HG03342 (cell line): ENCODE data around the gene CSF1R.
"Not testable (repeated sequence)": the region's sequence is repeated elsewhere in the genome, so short reads cannot be mapped to it uniquely, and the experiment has no call there.

Source experiments
- ATAC-seq: cut with Tn5 transposase; IDR thresholded peaks from one replicate; pipeline ENCODE4 v1.9.1; 2021; ENCODE audit warnings: mild to moderate bottlenecking, moderate library complexity; ENCODE audit not compliant: unreplicated experiment

The CSF1R gene

DNA sequence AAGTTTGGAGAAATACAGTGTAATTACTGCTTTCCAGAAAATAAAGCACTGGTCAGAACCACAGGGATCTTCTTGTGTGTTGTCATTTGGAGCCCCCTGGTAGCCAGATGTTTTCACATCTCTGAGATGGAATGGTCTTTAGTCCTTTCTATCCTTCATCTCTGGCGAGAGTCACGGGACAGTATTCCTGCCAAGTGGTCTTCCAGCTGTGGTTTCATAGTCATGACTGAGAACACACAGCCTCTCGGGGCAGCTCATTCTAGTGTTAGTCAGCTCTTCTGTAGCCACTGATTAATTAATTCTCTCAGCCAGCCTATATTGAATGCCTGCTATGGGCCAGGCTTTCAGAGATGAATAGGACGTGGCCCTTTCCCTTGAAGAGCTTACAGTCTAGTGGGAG lies 51.7 kb downstream of the CSF1R start:
- ATAC-seq = no peak

DNA sequence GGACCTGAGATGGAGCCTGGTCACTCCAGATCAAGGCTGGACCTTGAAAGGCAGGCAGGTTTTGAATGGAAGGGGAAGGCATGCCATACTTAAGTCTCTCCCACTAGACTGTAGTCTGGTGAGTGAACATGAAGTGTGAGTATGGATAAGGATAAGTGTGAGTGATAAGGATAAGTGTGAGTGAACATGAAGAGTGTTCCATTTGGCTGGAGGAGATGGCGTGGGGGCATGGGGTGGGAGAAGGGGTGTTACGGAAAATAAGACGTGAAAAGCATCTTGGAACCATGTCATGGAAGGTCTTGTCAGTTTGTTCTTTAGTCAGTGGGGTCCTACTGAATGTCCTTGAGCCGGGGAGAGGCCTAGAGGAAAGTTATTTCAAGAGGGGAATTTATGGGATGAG lies 53.0 kb downstream of the CSF1R start:
- no peak for ATAC-seq

DNA sequence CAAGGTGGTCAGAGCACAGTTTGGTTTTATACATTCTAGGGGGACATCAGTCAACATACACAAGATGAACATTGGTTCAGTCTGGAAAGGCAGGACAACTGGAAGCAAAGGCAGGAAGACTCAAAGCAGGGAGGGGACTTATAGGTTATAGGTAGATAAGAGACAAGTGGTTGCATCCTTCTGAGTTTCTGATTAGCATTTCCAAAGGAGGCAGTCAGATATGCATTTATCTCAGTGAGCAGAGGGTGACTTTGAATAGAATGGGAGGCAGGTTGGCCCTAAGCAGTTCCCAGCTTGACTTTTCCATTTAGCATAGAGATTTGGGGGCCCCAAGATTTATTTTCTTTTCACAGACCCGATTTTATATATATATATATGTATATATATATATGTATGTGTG lies 58.3 kb downstream of the CSF1R start:
- not testable (repeated sequence) for ATAC-seq

DNA sequence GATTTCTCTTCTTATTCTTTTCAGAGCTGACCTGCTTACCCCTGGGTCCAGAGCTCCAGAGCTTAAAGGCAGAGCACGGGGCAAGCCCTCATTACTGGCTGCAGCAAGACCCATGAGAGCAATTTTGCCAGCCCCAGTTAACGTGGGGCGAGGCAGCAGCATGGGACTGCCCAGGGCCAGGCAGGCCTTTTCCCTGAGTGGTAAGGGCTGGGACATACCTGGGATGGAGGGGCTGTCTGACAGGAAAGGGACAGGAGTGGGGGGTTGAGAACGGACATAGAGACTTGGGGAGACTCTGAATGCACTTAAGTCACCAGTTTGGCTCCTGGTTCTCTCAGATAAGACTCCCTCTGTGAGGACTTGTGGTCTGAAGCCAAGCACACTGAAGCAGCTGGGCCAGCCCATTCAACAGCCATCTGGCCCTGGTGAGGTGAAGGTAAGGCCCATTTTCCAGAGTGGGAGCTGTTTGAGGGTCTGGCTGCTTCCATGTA lies 59.6 kb downstream of the CSF1R start:
- ATAC-seq = no peak

DNA sequence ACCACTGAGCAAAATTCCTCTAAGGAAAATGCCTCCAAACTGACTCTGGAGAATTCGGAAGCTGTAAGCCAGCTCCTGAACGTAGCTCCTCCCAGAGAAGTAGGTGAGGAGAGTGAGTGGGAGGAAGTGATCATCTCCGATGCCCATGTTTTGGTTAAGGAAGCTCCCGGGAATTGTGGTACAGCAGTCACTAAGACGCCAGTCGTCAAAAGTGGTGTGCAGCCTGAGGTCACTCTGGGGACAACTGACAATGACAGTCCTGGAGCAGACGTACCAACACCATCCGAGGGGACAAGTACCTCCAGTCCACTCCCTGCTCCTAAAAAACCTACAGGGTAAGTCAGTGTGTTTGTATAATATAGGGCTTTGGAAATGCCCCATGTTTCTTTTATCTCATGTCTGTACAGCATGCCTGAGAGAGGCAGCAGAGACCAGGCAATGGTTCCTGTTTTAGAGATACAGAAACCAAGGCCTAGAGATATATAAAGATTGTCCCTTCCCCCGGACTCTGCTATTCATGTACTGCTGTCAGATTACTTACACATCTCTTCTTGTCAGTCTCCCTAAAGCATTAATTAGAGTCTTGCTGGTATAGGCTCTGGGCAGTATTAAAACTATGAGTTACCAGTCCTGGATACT lies 61.9 kb downstream of the CSF1R start:
- no peak for ATAC-seq

DNA sequence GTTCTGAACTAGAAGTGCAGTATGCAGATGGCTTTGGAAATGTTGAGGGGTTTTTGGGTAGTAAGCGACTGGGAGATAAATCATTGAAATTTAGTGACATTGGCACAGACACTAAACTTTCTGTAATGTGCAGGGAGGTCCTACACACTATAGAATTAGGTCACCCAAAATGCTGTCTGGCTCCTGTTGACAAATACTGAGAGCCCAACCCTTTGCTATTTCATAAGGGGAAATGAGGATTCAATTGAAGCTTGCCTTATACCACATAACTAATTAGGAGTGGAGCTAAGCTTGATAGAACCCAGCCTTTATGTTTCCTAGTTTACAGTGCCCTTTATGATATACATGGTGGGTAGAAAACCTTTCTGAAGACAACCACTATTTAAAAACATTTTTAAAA lies 63.2 kb downstream of the CSF1R start:
- no peak for ATAC-seq

DNA sequence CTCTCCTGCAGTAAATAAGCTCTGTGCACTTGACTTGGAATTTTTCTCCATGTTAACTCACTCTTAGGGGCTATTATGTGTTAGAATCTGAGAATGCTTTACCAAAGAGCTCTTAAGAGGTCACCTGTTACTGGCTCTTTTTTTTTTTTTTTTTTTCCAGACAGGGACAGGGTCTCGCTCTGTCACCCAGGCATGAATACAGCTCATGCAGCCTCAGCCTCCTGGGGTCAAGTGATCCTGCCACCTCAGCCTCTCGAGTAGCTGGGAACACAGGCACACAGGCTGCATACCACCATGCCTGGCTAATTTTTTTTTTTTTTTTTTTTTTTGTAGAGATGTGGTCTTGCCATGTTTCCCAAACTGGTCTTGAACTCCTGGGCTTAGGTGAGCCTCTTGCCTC lies 63.7 kb downstream of the CSF1R start:
- ATAC-seq = no peak

DNA sequence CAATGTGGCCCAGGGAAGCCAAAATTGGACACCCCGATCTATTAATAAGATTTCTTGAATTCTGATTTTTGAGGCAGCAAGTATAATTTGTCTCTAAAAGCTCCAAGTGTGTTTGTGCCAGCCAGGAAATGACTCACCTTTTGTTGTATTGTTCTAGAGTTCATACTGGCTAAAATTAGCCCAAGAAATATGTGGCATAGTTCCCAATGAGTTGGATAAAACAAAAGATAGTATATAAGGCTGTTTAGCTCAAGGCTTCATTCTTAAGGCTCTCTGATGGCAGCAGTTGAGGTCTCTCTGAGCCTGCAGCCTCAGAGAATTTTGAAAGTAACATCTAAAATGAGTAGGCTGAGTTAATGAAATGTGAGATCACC lies 64.2 kb downstream of the CSF1R start:
- ATAC-seq = no peak

DNA sequence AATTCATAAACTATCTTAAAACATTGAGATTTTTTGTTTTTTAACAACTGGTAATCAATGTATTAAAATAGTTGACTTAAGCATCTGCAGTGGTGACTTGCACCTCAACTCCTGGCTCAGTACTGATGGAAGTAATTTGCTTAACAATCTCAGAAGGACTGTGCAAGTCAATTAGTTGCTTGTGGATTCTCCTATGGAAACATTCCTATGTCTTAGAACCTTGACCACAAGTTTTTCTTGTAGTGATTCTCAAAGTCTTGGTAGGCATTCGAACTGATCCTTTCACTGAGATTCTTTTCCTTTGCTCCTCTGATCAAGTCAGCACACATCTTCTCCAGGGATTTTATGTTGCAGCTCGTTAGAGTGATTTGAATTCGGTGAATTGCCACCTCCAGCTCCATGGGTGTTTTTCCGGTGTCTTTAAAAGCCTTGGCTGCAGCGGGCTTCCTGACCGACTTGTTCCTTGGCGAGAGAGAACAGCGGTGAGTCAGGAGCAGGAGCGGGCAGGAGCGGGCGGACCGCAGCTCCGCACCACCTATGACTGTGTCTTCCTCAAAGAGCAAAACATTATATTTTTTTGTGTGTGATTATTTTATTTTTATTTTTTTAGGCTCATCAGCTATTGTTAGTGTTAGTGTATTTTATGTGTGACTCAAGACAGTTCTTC lies 64.7 kb downstream of the CSF1R start:
- no peak for ATAC-seq

DNA sequence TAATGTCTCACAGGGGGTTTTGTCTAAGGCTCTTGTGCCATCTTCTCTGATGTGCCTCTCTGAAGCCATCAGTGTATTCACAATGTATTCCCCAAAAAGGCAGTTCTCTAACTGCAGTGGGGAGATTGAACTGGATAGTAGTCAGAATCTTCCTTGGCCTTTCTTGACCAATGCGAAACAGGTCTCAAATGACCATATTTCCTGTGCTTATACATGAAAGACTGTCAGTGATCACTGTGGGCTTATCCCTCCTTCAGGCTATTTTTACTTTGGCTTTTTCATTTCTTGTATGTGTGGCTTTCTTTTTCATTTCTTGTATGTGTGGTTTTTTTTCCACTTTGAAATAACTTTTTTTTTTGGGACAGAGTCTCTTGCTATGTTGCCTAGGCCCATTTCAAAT lies 66.1 kb downstream of the CSF1R start:
- ATAC-seq = no peak

DNA sequence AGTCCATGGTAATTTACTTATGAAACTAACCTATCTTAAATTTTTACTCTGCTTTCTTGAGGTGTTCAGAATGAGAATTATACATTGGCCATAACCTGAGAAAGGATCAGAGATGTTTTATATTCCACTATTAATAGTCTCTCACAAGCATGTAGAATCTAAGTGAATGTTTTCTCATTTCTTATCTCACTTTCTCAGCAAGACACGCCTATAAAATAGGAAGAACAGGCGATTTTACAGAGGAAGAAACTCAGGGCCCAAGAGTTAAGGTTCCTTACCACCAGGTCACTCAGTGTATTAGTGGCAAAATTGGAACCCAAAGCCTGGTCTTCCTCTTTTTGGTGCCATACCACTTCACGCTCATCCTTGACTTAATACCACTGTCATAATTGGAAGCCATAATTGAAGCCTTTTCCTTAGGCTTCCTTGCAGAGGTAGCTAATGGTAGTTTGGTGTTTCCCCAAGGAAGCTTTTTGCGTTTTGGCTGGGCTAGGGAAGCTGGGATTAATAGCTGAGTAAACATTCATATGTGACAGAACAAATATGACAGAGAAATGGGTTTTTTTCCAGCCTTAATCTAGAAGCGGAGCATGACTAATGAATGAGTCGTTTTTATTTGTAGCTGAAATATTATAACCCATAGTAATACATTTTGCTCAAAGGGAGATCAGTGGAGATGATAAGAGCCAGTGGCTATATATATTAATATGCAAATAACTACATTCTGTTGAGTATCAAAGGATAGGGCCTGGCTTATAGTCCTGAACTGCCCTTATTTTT lies 68.9 kb downstream of the CSF1R start:
- no peak for ATAC-seq

DNA sequence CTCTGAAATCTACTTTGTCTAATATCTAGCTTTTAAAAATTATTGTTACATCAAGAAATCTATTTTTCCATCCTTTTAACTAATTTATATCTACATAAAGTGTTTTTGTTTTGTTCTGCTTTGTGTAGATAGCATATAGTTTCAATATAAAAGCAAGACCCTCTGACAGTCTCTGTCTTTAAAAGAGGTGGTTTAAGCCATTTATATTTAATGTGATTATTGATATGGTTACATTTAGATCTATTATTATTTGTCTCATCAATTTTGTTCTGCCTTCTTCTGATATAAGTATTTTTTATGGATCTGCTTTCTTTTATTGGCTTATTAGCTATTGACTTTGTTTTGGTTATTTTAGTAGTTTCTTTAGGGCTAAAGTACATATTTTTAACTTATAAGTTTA lies 69.8 kb downstream of the CSF1R start:
- ATAC-seq = no peak

DNA sequence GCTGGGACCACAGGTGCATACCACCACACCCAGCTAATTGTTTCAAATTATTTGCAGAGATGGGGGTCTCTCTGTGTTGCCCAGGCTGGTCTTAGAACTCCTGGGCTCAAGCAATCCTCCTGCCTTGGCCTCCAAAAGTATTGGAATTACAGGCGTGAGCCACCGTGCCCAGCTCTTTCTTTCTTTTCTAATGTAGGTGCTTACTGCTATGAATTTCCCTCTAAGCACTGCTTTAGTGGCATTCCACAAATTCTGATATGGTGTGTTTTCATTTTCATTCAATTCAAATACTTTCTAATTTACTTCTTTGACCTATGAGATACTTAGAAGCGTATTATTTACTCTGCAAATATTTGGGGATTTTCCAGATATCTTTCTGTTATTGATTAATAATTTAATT lies 70.9 kb downstream of the CSF1R start:
- no peak for ATAC-seq

DNA sequence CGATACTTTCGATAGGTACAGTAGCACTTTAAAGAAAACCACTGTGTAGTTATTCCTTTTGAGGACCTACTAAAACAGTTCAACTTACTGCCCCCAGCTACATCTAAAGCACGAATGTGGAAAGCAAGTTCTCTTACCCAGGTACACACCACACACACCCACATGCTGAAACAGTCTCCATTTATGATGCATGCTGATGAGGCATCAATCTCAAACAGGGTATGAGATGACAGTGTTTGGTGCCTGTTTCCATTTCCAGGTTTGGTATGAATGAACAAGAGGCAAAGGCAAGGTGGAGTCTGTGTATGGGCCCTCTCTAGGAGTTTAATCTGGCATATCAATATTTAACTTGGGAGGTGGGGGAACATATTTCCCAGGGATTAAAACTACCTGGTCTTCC lies 71.9 kb downstream of the CSF1R start:
- ATAC-seq = no peak

DNA sequence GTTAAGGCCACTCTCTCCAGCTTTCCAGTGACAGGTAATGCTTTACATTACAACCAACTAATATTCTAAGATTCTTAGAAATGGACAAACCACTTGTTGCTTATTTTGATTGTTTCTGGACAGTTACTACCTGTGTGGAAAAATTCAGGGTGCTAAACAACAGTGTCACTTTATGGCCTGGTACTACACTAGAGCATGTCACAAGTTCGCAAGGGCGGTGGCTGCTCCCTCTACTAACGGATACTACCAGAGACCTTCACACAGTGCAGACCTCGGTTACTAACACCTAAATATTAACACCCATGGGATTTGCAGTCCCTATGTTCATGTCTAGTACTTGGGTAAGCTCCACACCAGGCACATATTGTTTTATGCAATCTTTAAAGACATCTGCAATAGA lies 72.4 kb downstream of the CSF1R start:
- ATAC-seq = no peak

DNA sequence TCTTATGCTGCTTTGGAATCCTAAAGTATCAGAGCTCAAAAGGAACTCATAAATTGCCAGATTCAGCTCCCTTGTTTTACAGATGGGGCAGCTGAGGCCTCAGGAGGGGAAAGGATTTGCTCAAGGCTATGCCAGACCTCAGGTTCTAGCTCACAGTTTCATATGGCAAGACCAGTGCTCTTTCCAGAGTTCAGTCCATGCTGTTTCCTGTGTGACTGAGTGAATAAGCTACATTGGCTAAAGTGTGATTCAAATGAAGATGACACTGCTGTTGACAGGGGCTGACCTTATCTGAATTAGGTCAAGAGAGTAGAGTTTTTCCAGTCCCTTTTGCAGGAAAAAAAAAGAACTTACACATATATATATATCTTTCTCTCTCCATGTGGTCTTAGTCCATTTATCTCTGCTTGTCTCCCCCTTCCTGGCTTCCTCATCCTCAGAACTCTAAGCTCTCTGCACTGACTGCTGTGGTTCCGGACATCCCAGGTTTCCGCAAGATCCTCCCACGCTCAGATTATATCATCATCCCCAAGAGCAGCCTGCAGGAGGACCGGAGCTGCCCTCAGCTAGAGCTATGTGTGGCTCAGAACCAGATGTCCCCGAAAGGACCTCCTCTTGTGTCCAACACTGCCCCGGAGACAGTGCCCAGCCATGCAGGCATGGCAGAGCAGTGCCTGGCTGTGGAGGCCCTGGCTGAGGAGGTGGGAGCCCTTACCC lies 76.5 kb downstream of the CSF1R start:
- no peak for ATAC-seq

DNA sequence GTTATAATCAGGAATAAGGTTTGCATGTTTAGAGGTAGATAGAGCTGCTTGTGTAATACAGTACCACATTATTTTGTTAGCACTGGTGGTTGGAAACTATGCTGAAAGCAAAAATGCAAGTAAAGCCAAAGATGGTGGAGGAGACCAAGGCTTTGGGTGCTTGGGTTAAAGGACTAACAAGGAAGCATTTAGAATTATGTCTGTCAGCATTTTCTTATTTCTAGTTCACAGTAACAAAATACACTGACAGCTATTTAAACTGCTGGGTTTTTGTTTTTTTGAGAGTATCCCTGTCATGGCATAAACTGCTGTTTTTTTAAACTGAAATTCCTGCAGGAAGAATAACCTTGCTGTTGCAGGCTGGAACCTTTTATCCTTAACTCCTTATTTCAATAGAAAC lies 79.3 kb downstream of the CSF1R start:
- no peak for ATAC-seq

DNA sequence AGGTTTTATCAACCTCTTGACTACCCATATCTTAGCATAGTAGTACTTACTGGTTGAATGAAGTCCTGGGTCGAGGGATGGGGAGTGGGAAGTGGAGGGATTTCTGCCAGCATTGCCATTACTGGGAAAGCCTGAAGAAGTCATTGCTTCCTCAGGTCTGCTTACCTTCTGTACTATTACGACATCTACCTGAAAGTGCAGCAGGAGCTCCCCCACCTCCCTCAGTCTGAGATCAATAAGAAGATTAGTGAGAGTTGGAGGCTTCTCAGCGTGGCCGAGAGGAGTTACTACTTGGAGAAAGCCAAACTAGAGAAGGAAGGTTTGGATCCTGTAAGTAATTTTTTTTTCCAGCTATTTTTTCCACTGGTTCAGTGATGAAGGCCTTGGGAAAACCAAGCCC lies 80.0 kb downstream of the CSF1R start:
- no peak for ATAC-seq
